ENCODE data around the gene WNK1. TPM values are rescaled to one million over a fixed set of nuclear protein-coding genes. Genes with fewer than 3 reads are reported as not detected.
"Not testable (repeated sequence)": the region's sequence is repeated elsewhere in the genome, so short reads cannot be mapped to it uniquely, and the experiment has no call there.

Gene WNK1
- total RNA-seq, 1 donor from 2014 or later: 71.5 TPM

DNA sequence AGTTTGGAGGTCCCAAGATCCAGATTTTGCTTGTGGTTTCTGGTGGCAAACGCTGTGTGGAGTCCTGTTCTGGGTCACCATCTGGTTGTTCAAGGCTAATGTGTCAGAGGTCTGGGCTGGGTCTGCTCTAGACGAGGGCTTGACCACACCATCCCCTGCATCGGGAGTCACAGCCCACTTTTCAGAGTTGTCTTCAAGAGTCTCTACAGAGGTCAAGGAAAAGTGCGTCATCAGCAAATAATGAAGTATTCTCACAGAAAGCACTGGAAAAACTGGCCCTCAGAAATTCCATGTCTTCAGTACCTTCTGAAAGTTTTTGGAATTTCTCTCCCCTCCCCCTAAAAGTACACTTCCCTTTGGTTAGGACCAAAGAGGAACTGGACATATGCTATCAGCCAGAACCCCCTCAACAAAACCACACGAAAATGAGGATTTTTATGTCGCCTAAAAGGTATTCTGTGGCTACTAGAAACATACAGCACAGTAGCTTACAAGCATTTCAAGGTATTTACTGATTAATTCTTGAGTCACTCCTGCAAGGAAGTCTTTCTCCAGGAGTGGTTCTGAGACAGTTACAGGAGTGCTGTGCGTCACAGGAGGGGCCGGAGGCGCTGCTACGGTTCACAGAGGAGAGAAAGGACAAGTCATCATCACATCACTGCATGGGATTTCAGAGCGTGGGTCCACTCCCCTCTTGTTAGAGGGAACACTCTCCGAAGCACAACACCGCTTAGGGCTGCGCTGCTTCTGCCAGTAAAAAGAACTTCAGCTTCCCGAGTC lies 161.7 kb downstream of the WNK1 start:
- no peaks in the 10 kb centered on the region for H3K9me3 ChIP-seq (ENCODE audit: control insufficient read depth in 3 of 3, low read length in 3 of 3)
- no peak overlapping the region for H3K27ac ChIP-seq (ENCODE audit: low read depth, low read length)
- no peak overlapping the region for H3K4me3 ChIP-seq (ENCODE audit: low read length in 3 of 3)
- H3K9ac ChIP-seq (ENCODE audit: low read depth in 1 of 3, low read length in 3 of 3): no peak overlapping the region
- no peaks in the 10 kb centered on the region for H3K27me3 ChIP-seq (ENCODE audit: control insufficient read depth in 3 of 3, insufficient read depth in 3 of 3, low read length in 3 of 3)
- peaks cover 47 to 72% (median 64%) of the 10 kb centered on the region in 3 donors for H3K36me3 ChIP-seq (ENCODE audit: control insufficient read depth in 3 of 3, insufficient read depth in 3 of 3, low read length in 3 of 3)
- peaks cover 0 to 4% (median 0%) of the 10 kb centered on the region in 3 donors for H3K4me1 ChIP-seq (ENCODE audit: control insufficient read depth in 3 of 3, insufficient read depth in 3 of 3, low read length in 3 of 3)

DNA sequence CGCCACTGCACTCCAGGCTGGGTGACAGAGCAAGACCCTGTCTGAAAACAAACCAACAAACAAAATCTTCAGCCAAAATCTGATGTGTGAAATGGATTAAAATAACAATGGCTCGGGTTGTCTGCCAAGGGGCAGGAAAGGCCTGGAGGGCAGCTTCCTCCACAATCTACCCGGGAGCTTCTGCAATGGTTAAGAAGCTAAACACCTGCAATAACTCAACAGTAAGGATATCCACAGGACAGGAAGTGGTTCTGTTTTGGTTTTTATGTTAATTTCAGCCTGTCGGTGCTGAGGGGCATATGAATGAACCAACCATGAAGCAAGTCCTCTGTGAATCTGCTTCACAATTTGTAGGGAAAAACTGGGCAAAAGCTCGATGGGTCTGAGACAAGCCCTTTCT lies 162.7 kb downstream of the WNK1 start:
- Histone ChIP-seq H3K4me3 (ENCODE audit: low read length in 3 of 3) (no peak overlapping the region), H3K36me3 (ENCODE audit: control insufficient read depth in 3 of 3, insufficient read depth in 3 of 3, low read length in 3 of 3) (peaks cover 47 to 66% (median 57%) of the 10 kb centered on the region in 3 donors), H3K27me3 (ENCODE audit: control insufficient read depth in 3 of 3, insufficient read depth in 3 of 3, low read length in 3 of 3) (no peaks in the 10 kb centered on the region), H3K27ac (ENCODE audit: low read depth, low read length) (no peak overlapping the region), H3K9ac (ENCODE audit: low read depth in 1 of 3, low read length in 3 of 3) (no peak overlapping the region), H3K9me3 (ENCODE audit: control insufficient read depth in 3 of 3, low read length in 3 of 3) (no peaks in the 10 kb centered on the region), H3K4me1 (ENCODE audit: control insufficient read depth in 3 of 3, insufficient read depth in 3 of 3, low read length in 3 of 3) (peaks cover 0 to 4% (median 0%) of the 10 kb centered on the region in 3 donors)

DNA sequence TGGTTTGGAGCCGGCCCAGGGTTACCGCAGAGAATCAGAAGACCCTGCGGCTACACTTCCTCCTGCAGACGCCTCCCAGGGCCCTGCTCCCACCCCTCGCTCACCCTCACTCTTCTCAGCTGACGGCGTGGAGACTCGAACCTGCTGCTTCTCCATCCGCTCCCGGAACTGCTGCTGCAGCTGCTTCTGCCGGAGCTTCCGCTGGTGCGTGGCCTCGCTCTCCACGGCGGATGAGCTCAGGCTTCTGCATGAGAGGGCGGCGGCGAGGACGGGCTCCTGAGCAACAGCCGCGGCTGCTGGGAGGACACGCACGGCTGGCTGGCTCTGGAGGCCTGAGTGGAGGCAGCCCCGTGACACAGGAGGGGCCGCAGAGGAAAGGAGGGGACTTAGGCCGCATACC lies 163.9 kb downstream of the WNK1 start:
- H3K4me1 ChIP-seq (ENCODE audit: control insufficient read depth in 3 of 3, insufficient read depth in 3 of 3, low read length in 3 of 3): peaks cover 0 to 4% (median 0%) of the 10 kb centered on the region in 3 donors
- H3K9ac ChIP-seq (ENCODE audit: low read depth in 1 of 3, low read length in 3 of 3): no peak overlapping the region
- no peak overlapping the region for H3K27ac ChIP-seq (ENCODE audit: low read depth, low read length)
- H3K4me3 ChIP-seq (ENCODE audit: low read length in 3 of 3): no peak overlapping the region
- no peaks in the 10 kb centered on the region for H3K9me3 ChIP-seq (ENCODE audit: control insufficient read depth in 3 of 3, low read length in 3 of 3)
- H3K36me3 ChIP-seq (ENCODE audit: control insufficient read depth in 3 of 3, insufficient read depth in 3 of 3, low read length in 3 of 3): peaks cover 47 to 60% (median 48%) of the 10 kb centered on the region in 3 donors
- H3K27me3 ChIP-seq (ENCODE audit: control insufficient read depth in 3 of 3, insufficient read depth in 3 of 3, low read length in 3 of 3): no peaks in the 10 kb centered on the region

DNA sequence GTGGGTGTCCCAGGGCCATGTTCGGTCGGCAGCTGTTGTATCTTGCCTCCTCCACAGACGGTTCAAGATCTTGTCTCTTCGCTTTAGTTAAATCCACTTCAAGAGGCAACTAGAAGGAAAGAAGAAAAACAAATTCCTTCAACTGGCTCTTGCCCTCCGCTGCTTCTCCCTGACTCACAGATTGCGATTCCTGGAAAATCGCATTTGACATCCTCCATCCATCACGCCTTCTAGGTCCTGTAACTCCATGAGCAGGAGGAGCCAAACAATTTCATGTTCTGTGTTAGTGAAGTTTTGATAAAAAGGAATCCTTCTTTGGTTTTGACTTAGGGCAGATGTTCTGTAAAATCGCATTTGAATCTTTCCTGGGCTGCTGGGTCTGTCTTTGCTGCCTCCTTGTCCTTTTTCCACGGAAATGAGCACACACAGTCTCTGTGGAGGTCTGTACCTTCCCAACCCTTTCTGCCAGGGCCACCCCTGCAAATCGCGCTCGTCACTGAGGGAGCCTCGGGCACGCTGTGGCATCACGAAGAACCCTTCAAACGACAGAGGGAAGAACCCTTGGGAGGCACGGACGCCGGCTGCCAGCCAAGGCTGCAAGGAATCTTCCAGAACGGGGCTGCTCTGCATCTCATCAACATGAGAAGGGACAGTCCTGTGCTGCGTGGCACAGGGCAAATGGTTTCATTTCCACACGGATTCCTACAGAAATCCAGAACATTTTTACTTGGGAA lies 164.5 kb downstream of the WNK1 start:
- H3K9ac ChIP-seq (ENCODE audit: low read depth in 1 of 3, low read length in 3 of 3): no peak overlapping the region
- no peaks in the 10 kb centered on the region for H3K9me3 ChIP-seq (ENCODE audit: control insufficient read depth in 3 of 3, low read length in 3 of 3)
- H3K27me3 ChIP-seq (ENCODE audit: control insufficient read depth in 3 of 3, insufficient read depth in 3 of 3, low read length in 3 of 3): no peaks in the 10 kb centered on the region
- no peak overlapping the region for H3K4me3 ChIP-seq (ENCODE audit: low read length in 3 of 3)
- peaks cover 0 to 4% (median 0%) of the 10 kb centered on the region in 3 donors for H3K4me1 ChIP-seq (ENCODE audit: control insufficient read depth in 3 of 3, insufficient read depth in 3 of 3, low read length in 3 of 3)
- peaks cover 47 to 62% (median 50%) of the 10 kb centered on the region in 3 donors for H3K36me3 ChIP-seq (ENCODE audit: control insufficient read depth in 3 of 3, insufficient read depth in 3 of 3, low read length in 3 of 3)
- H3K27ac ChIP-seq (ENCODE audit: low read depth, low read length): no peak overlapping the region

DNA sequence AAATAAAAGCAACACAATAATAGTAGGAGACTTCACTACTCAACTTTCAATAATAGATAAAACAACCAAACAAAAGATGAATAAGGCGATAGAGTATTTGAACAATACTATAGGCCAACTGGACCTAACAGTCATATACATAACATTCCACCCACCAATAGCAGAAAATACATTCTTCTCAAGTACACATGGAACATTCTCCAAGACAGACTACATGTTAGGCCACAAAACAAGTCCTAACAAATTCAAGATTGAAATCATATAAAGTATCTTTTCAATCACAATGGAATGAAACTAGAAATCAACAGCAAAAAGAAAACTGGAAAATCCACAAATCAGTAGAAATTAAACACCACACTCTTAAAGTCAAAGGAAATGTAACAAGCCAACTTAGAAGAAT lies 168.3 kb downstream of the WNK1 start:
- Histone ChIP-seq H3K27ac (ENCODE audit: low read depth, low read length) (no peak overlapping the region), H3K4me3 (ENCODE audit: low read length in 3 of 3) (no peak overlapping the region), H3K27me3 (ENCODE audit: control insufficient read depth in 3 of 3, insufficient read depth in 3 of 3, low read length in 3 of 3) (no peaks in the 10 kb centered on the region), H3K9me3 (ENCODE audit: control insufficient read depth in 3 of 3, low read length in 3 of 3) (no peaks in the 10 kb centered on the region), H3K4me1 (ENCODE audit: control insufficient read depth in 3 of 3, insufficient read depth in 3 of 3, low read length in 3 of 3) (no peaks in the 10 kb centered on the region), H3K36me3 (ENCODE audit: control insufficient read depth in 3 of 3, insufficient read depth in 3 of 3, low read length in 3 of 3) (peaks cover 32 to 40% (median 32%) of the 10 kb centered on the region in 3 donors), H3K9ac (ENCODE audit: low read depth in 1 of 3, low read length in 3 of 3) (no peak overlapping the region)

GRCh38 chr12:922285-922684 lies 169.9 kb downstream of the WNK1 start:
- no peak overlapping the region for H3K4me3 ChIP-seq (ENCODE audit: low read length in 3 of 3)
- H3K9ac ChIP-seq (ENCODE audit: low read depth in 1 of 3, low read length in 3 of 3): no peak overlapping the region
- no peaks in the 10 kb centered on the region for H3K4me1 ChIP-seq (ENCODE audit: control insufficient read depth in 3 of 3, insufficient read depth in 3 of 3, low read length in 3 of 3)
- H3K9me3 ChIP-seq (ENCODE audit: control insufficient read depth in 3 of 3, low read length in 3 of 3): no peaks in the 10 kb centered on the region
- peaks cover 29 to 41% (median 35%) of the 10 kb centered on the region in 3 donors for H3K36me3 ChIP-seq (ENCODE audit: control insufficient read depth in 3 of 3, insufficient read depth in 3 of 3, low read length in 3 of 3)
- no peak overlapping the region for H3K27ac ChIP-seq (ENCODE audit: low read depth, low read length)
- no peaks in the 10 kb centered on the region for H3K27me3 ChIP-seq (ENCODE audit: control insufficient read depth in 3 of 3, insufficient read depth in 3 of 3, low read length in 3 of 3)

DNA sequence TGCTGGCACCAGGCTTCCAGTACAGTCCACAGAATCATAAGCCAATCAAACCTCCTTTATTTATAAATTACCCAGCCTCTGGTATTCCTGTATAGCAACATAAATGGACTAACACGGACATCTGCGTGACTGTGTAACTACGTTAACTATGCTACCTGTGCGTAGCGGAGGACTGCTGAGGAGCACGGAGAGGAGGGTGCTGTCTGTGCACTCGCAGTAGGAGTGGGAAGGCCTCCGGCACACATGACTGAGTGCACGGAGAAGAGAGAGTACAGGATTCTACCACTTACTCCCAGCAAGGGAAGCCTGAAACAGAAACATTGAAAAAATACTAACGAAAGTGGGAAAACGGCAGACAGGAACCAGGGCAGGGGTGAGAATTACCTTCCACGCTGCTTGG lies 174.3 kb downstream of the WNK1 start:
- Histone ChIP-seq H3K4me3 (ENCODE audit: low read length in 3 of 3) (no peak overlapping the region), H3K27me3 (ENCODE audit: control insufficient read depth in 3 of 3, insufficient read depth in 3 of 3, low read length in 3 of 3) (no peaks in the 10 kb centered on the region), H3K9me3 (ENCODE audit: control insufficient read depth in 3 of 3, low read length in 3 of 3) (no peaks in the 10 kb centered on the region), H3K36me3 (ENCODE audit: control insufficient read depth in 3 of 3, insufficient read depth in 3 of 3, low read length in 3 of 3) (peaks cover 40 to 58% (median 49%) of the 10 kb centered on the region in 3 donors), H3K4me1 (ENCODE audit: control insufficient read depth in 3 of 3, insufficient read depth in 3 of 3, low read length in 3 of 3) (no peaks in the 10 kb centered on the region), H3K27ac (ENCODE audit: low read depth, low read length) (no peak overlapping the region), H3K9ac (ENCODE audit: low read depth in 1 of 3, low read length in 3 of 3) (no peak overlapping the region)

GRCh38 chr12:931060-931459 lies 178.7 kb downstream of the WNK1 start:
- H3K4me3 ChIP-seq (ENCODE audit: low read length in 3 of 3): no peak overlapping the region
- no peaks in the 10 kb centered on the region for H3K9me3 ChIP-seq (ENCODE audit: control insufficient read depth in 3 of 3, low read length in 3 of 3)
- H3K4me1 ChIP-seq (ENCODE audit: control insufficient read depth in 3 of 3, insufficient read depth in 3 of 3, low read length in 3 of 3): no peaks in the 10 kb centered on the region
- H3K9ac ChIP-seq (ENCODE audit: low read depth in 1 of 3, low read length in 3 of 3): no peak overlapping the region
- H3K27ac ChIP-seq (ENCODE audit: low read depth, low read length): no peak overlapping the region
- peaks cover 31 to 47% (median 40%) of the 10 kb centered on the region in 3 donors for H3K36me3 ChIP-seq (ENCODE audit: control insufficient read depth in 3 of 3, insufficient read depth in 3 of 3, low read length in 3 of 3)
- H3K27me3 ChIP-seq (ENCODE audit: control insufficient read depth in 3 of 3, insufficient read depth in 3 of 3, low read length in 3 of 3): no peaks in the 10 kb centered on the region

- Histone ChIP-seq H3K4me3 (ENCODE audit: low read length in 3 of 3) (no peak overlapping the region), H3K27me3 (ENCODE audit: control insufficient read depth in 3 of 3, insufficient read depth in 3 of 3, low read length in 3 of 3) (no peaks in the 10 kb centered on the region), H3K4me1 (ENCODE audit: control insufficient read depth in 3 of 3, insufficient read depth in 3 of 3, low read length in 3 of 3) (no peaks in the 10 kb centered on the region), H3K27ac (ENCODE audit: low read depth, low read length) (no peak overlapping the region), H3K9ac (ENCODE audit: low read depth in 1 of 3, low read length in 3 of 3) (no peak overlapping the region), H3K36me3 (ENCODE audit: control insufficient read depth in 3 of 3, insufficient read depth in 3 of 3, low read length in 3 of 3) (peaks cover 31 to 43% (median 36%) of the 10 kb centered on the region in 3 donors), H3K9me3 (ENCODE audit: control insufficient read depth in 3 of 3, low read length in 3 of 3) (no peaks in the 10 kb centered on the region)
Observed at GRCh38 chr12:931591-931990, 179.2 kb downstream of the WNK1 start.

GRCh38 chr12:935891-936290 lies 183.5 kb downstream of the WNK1 start:
- peaks cover 10 to 22% (median 19%) of the 10 kb centered on the region in 3 donors for H3K36me3 ChIP-seq (ENCODE audit: control insufficient read depth in 3 of 3, insufficient read depth in 3 of 3, low read length in 3 of 3)
- H3K4me1 ChIP-seq (ENCODE audit: control insufficient read depth in 3 of 3, insufficient read depth in 3 of 3, low read length in 3 of 3); H3K9me3 ChIP-seq (ENCODE audit: control insufficient read depth in 3 of 3, low read length in 3 of 3); H3K27me3 ChIP-seq (ENCODE audit: control insufficient read depth in 3 of 3, insufficient read depth in 3 of 3, low read length in 3 of 3); H3K9ac ChIP-seq (ENCODE audit: low read depth in 1 of 3, low read length in 3 of 3); H3K4me3 ChIP-seq (ENCODE audit: low read length in 3 of 3); H3K27ac ChIP-seq (ENCODE audit: low read depth, low read length): not testable (repeated sequence)
